Tibial nerve (tissue), 3 donors: ENCODE results near the gene C19orf25.

Experiments used
- CTCF ChIP-seq, 5 experiments: fragments of 200-600 bp in 3 of 5; fragments of 450-650 bp in 2 of 5; sonication (generic) in 3 of 5; IDR thresholded peaks; one replicate each; pipeline ENCODE4 v1.5.1; 2016 to 2019; ENCODE audit warnings: antibody characterized with exemption in 5 of 5, mild to moderate bottlenecking in 3 of 5, moderate library complexity in 2 of 5
- POLR2A ChIP-seq, 2 donors: fragments of 450-650 bp; IDR thresholded peaks; one replicate each; pipeline ENCODE4 v1.6.1; 2017; ENCODE audit warnings: antibody characterized with exemption in 2 of 2, mild to moderate bottlenecking in 2 of 2, moderate library complexity in 2 of 2

DNA sequence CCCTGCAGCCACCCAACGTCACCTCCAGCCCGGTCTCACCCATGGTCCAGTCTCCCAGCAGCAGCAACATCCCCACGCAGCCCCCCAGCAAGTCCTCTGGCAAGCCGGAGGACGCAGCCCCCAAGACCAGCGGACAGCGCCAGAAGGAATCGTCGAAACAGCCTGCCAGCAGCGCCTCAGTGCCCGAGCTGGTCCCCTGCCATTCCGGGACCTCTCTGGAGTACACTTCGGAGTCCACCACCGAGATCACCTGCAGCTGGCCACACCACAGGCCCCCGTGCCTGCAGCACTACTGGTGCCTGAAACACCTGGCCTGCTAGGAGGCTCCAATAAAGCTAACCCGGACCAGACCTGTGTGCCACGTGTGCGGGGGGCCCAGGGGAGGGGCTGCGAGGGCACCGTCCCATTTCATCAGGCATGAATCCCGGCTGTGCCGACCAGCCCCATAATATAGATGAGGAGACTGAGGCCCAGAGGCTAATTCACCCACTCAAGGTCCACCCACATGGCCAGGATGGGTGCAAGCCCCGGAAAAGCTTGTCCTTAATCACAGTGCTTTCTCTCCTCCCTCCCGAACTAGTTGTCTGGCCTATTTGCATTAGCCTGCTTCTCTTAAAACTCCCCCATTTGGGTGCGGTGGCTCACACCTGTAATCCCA lies 18.7 kb upstream of the C19orf25 start:
- no peak for TF ChIP-seq CTCF (IDR thresholded peaks at IDR 0.05)
- no peak for TF ChIP-seq POLR2A (IDR thresholded peaks at IDR 0.05)
